Measurements from ENCODE around the gene PNMA1.

DNA sequence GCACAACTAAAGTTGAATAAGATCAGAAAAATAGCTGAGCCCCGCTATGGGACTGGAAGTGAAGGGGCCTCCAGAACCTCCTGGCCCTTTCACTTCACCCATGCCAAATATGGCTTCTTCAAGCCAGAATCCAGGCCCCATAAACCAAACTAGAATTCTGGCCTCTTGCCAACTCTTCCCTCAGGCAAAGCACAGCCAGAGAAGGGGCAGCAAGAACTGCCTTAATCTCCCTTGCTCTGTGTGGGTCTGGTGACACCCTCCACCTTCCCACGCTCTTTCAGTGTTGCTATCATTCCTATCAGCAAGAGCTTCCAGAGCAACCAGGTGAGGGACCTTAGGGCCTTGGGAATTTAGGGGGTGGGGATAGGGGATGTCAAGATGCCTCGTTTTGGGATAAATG lies 3.1 kb upstream of the PNMA1 start:
- TF ChIP-seq, protein P1, sequence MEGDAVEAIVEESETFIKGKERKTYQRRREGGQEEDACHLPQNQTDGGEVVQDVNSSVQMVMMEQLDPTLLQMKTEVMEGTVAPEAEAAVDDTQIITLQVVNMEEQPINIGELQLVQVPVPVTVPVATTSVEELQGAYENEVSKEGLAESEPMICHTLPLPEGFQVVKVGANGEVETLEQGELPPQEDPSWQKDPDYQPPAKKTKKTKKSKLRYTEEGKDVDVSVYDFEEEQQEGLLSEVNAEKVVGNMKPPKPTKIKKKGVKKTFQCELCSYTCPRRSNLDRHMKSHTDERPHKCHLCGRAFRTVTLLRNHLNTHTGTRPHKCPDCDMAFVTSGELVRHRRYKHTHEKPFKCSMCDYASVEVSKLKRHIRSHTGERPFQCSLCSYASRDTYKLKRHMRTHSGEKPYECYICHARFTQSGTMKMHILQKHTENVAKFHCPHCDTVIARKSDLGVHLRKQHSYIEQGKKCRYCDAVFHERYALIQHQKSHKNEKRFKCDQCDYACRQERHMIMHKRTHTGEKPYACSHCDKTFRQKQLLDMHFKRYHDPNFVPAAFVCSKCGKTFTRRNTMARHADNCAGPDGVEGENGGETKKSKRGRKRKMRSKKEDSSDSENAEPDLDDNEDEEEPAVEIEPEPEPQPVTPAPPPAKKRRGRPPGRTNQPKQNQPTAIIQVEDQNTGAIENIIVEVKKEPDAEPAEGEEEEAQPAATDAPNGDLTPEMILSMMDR (IDR thresholded peaks at IDR 0.05): no peak
- no peak for TF ChIP-seq EZH2 (IDR thresholded peaks at IDR 0.05; ENCODE audit: borderline replicate concordance, insufficient read depth, low read depth, low read length, poor library complexity, severe bottlenecking)
